ENCODE results near the gene SYNE3. TPM values are rescaled to one million over a fixed set of nuclear protein-coding genes. Genes with fewer than 3 reads are reported as not detected.

SYNE3 gene
- total and polyA plus RNA-seq, 10 of the 15 experiments (the other 5 are each of a cell fraction or from before 2014, with no cell fraction given) = 1.4 to 44.1 (median 13.4) TPM

GRCh38 chr14:95549656-95550585 is 33.5 kb upstream of the SYNE3 start:
- 93% methylated on average over 16 of the region's 16 CpGs for WGBS (ENCODE audit: insufficient coverage, insufficient replicate concordance, low lambda C conversion rate, missing lambda C conversion rate)

More at GRCh38 chr14:95549656-95550585, 33.5 kb upstream of the SYNE3 start:
- intact Hi-C loops (cut with micrococcal nuclease; ENCODE audit: unreplicated experiment) (no loop called here), in situ Hi-C loops (cut with MboI) (no loop called here)
- H3K9ac ChIP-seq (ENCODE audit: control insufficient read depth, insufficient read depth, low read length) = no peak overlapping the region
- ChIA-PET SMC1A (ENCODE audit: uncharacterized antibody, unreplicated experiment) (interaction anchor here (1.0 kb wide), 1 partner anchor 15 kb away, joined by 3 read pairs; no protein-coding TSS in a partner anchor), POLR2A (no interaction called here), RAD21 (ENCODE audit: unreplicated experiment) (interaction anchor here (1.5 kb wide), 1 partner anchor 7 kb away, joined by 3 read pairs; no protein-coding TSS in a partner anchor), CTCF (interaction anchor here (0.8 to 2.2 kb wide), 4 partner anchors 11 to 107 kb away, joined by 3 to 5 read pairs (median 3); no protein-coding TSS in a partner anchor)
- FAIRE-seq = no peak
- H3K4me3 ChIP-seq = no peak overlapping the region
- TF ChIP-seq, protein P1, sequence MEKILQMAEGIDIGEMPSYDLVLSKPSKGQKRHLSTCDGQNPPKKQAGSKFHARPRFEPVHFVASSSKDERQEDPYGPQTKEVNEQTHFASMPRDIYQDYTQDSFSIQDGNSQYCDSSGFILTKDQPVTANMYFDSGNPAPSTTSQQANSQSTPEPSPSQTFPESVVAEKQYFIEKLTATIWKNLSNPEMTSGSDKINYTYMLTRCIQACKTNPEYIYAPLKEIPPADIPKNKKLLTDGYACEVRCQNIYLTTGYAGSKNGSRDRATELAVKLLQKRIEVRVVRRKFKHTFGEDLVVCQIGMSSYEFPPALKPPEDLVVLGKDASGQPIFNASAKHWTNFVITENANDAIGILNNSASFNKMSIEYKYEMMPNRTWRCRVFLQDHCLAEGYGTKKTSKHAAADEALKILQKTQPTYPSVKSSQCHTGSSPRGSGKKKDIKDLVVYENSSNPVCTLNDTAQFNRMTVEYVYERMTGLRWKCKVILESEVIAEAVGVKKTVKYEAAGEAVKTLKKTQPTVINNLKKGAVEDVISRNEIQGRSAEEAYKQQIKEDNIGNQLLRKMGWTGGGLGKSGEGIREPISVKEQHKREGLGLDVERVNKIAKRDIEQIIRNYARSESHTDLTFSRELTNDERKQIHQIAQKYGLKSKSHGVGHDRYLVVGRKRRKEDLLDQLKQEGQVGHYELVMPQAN (conservative IDR thresholded peaks at IDR 0.05) = no peak
- TF ChIP-seq STAT1 (conservative IDR thresholded peaks at IDR 0.05) (no peak), ZNF384 (IDR thresholded peaks at IDR 0.05; ENCODE audit: borderline replicate concordance, low read depth, low read length) (no peak), RAD51 (IDR thresholded peaks at IDR 0.05) (no peak), KDM1A (IDR thresholded peaks at IDR 0.05; ENCODE audit: borderline replicate concordance) (no peak), BHLHE40 (IDR thresholded peaks at IDR 0.05; ENCODE audit: borderline replicate concordance in 1 of 2, low read depth in 2 of 2, low read length in 1 of 2) (no peak), BMI1 (IDR thresholded peaks at IDR 0.05; ENCODE audit: borderline replicate concordance) (no peak), USF2 (IDR thresholded peaks at IDR 0.05; ENCODE audit: borderline replicate concordance, low read depth, low read length) (no peak)
- no peak for ATAC-seq
- no peaks in the 10 kb centered on the region for H3K79me2 ChIP-seq (ENCODE audit: control insufficient read depth, insufficient read depth, low read length)
- no peaks in the 10 kb centered on the region; a peak in 2 of 4 replicates for H3K36me3 ChIP-seq (ENCODE audit: control insufficient read depth in 2 of 2, insufficient read depth in 2 of 2, low read length in 1 of 2)
- no peak overlapping the region for H3K4me2 ChIP-seq (ENCODE audit: control insufficient read depth, insufficient read depth)
- H2AFZ ChIP-seq (ENCODE audit: control insufficient read depth, low read depth, low read length) = no peak overlapping the region
- H3K27ac ChIP-seq (ENCODE audit: control insufficient read depth, insufficient read depth) = no peak overlapping the region
- no peaks in the 10 kb centered on the region for H4K20me1 ChIP-seq (ENCODE audit: control insufficient read depth, insufficient read depth)
- no peaks in the 10 kb centered on the region for H3K27me3 ChIP-seq (replicated peaks in 1 of 2; ENCODE audit: control insufficient read depth in 2 of 2, insufficient read depth in 2 of 2, low read length in 1 of 2)
- no TSS peak for BruUV-seq (replicated peaks)
- DNase-seq (ENCODE audit: low read depth, low spot score) = no peak
- H3K4me1 ChIP-seq (ENCODE audit: control insufficient read depth, insufficient read depth, low read length) = no peaks in the 10 kb centered on the region
- no peaks in the 10 kb centered on the region for H3K9me3 ChIP-seq (replicated peaks; ENCODE audit: control insufficient read depth, insufficient read depth, low read length)

Data from GM12878 (cell line).